Activated gamma-delta T cell treated with anti-CD3 and anti-CD28 coated beads, Interleukin-2, amount 50 U/mL, for 16 hours (primary cell): ENCODE measurements around the gene RINL.
"Not testable (repeated sequence)": the region's sequence is repeated elsewhere in the genome, so short reads cannot be mapped to it uniquely, and the experiment has no call there.

ENCODE experiments used
- DNase-seq: peaks from one replicate; pipeline ENCODE4 v3.0.0-alpha.2; 2020; ENCODE audit warnings: low read depth

Gene RINL

DNA sequence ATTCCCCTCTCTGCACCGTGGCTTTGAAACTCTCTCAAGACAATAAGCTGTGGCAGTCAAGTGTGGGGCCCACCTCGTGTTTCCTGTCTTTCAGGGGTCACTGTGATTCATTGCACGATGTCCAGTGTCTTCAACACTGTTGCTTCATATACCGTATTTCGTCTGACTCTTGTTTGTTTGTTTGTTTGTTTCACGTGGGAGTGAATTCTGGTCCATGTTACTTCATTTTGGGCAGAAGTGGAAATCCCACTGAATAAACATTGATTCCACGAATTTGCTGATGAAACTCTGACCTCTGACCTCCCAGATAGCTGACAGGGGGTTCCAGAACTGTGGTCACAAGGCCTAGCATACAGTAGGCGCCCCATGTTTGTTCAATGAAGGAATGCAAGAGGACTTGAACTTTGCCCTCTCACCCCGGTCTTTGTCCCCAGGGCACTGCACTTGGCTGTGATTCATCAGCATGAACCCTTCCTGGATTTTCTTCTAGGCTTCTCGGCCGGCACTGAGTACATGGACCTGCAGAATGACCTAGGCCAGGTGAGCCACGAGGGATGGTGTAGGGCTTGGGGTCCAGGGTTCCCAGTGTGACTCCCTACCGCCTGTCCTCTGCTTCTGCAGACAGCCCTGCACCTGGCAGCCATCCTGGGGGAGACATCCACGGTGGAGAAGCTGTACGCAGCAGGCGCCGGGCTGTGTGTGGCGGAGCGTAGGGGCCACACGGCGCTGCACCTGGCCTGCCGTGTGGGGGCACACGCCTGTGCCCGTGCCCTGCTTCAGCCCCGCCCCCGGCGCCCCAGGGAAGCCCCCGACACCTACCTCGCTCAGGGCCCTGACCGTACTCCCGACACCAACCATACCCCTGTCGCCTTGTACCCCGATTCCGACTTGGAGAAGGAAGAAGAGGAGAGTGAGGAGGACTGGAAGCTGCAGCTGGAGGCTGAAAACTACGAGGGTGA, 26.8 kb upstream of the RINL start:
- DNase-seq: no peak

- DNase-seq: no peak
Measured at GRCh38 chr19:38901683-38902082, 23.6 kb upstream of the RINL start.

DNA sequence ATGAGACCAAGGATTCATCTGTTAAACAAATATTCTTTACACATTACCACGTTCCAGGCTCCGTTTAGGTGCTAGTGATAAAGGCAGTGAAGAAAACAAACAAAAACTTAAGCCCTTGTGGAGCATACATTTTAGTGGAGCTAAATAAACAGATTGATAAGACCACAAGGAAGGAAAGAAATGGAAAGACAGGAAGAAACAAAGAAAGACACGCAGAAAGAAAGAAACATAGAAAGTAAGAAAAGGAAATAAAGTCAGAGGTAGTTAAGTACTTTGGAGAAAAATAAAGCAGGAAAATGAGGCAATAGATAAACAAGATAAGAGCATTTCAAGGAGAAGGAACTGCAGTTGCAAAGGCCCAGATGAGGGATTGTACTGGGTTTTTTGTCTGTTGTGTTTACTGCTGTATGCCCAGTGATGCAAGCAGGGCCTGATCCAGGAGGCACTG, 22.7 kb upstream of the RINL start:
- DNase-seq: no peak

DNA sequence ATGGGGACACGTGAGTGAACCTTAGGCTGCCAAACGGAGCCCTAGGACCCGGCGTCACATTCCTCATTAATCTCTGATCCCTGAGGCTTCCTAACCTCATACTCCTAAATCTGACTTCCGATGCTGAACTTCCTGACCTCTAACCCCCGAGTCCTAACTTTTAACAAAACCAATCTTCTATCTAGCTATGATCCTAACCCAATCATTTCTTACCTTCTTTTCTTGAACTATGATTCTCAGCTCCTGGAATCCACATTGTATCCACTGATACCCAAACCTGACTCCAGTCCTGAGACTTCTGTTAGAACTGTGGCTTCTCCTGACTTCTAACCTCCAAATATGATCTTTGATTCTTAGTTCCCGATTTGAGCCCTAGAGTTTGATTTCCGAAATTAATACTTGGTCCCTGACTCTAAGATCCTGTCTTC, 22.1 kb upstream of the RINL start:
- no peak for DNase-seq

GRCh38 chr19:38899447-38900201, 21.5 kb upstream of the RINL start, which contains the start of the genes NFKBIB and SIRT2:
NFKBIB (plus strand) TSS chr19:38899969; CDS start chr19:38900033, 64 bp downstream.
SIRT2 (minus strand) TSS chr19:38899618; CDS start chr19:38899521, 97 bp downstream.
- DNase-seq: peak; percentile 98

- DNase-seq: no peak
Measured at GRCh38 chr19:38898788-38899446, 20.8 kb upstream of the RINL start.

DNA sequence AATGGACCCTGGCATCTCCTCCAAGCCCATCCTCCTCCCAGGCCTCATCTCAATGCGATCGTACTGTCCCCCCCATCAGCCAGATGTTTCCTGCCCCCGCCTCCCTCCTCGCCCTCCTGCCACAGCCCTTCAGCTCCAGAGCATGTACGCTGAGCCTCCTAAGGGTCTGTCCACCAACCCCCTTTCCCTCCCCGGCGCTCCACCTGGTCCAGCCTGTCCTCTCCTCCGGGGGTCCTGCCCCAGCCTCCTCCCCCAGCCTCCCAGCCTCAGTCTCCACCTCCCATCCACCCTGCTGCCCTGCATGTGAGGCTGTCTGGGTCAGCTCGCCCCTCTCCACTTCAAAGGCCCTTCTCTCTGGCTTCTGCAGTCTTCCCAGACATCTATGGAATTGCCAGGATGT, 16.9 kb upstream of the RINL start:
- DNase-seq: no peak

DNA sequence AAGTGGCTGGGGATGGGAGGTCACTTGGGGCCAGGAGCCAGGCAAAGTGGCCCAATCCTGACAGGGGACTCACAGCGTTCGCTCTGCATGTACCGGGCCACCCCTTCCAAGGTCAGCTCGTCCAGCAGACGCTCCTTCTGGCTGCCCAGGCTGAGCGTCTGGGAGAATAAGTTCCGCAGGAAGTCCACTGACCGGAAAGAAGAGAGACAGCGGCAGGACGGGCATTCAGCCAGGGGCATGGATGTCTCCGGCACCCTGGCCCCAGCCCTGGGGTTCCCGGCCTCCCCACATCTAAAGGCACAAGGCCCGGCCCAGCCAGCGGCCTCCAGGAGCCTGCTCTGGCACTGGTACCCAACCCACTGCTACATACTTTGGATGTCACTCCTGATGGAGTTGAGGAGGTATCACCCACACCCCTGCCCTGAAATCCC, 15.3 kb upstream of the RINL start:
- DNase-seq: no peak

GRCh38 chr19:38892841-38893240, 14.8 kb upstream of the RINL start:
- DNase-seq: no peak

- no peak for DNase-seq
Measured at GRCh38 chr19:38891771-38892170, 13.7 kb upstream of the RINL start.

GRCh38 chr19:38890686-38891085, 12.6 kb upstream of the RINL start:
- no peak for DNase-seq

- no peak for DNase-seq
Measured at GRCh38 chr19:38889803-38890202, 11.7 kb upstream of the RINL start.

DNA sequence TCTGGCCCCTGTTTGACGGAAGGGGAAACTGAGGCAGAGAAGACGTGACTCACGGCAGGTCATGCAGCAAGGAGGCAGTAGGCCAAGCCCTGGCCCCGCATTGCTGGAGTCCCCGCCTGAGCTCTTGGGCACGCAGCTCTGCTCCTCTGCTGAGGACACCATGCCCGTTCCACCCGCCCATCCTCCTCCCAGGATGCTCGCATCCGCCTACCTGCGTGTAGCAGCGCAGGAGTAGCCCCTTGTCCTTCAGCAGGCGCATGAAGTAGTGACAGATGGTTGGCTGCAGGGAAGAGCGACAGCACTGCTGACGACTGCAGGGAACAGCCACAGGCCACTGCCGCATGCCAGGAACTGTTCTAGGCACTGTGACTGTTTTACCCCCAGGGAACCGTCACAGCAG, 10.8 kb upstream of the RINL start:
- DNase-seq: no peak

DNA sequence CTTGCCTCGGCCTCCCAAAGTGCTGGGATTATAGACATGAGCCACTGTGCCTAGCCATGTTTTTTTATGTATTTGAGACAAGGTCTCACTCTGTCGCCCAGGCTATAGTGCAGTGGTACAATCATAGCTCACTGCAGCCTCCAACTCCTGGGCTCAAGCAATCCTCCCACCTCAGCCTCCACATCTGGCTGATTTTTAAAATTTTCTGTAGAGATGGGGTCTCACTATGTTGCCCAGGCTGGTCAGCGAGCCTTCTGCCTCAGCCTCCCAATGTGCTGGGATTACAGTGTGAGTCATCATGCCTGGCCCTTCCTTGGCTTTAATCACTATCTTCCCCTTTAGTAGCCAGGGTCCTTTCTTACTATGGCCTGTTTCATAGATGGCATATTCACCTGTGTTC, 6.6 kb upstream of the RINL start:
- DNase-seq: not testable (repeated sequence)

DNA sequence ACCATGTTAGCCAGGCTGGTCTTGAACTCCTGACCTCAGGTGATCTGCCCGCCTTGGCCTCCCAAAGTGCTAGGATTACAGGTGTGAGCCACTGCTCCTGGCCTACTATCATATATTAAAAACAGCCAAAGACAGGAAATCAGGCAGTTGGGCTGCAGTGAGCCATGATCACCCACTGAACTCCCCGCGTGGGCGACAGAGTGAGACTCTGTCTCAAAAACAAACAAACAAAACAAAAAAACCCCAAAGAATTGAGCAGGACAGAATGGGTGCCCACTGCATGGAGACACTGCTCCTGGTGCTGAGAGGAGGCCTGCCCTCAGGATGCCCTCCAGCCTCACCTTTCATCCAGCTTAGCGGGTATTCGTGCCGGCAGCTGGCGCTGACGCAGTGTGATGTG, 5.2 kb upstream of the RINL start:
- DNase-seq: no peak

DNA sequence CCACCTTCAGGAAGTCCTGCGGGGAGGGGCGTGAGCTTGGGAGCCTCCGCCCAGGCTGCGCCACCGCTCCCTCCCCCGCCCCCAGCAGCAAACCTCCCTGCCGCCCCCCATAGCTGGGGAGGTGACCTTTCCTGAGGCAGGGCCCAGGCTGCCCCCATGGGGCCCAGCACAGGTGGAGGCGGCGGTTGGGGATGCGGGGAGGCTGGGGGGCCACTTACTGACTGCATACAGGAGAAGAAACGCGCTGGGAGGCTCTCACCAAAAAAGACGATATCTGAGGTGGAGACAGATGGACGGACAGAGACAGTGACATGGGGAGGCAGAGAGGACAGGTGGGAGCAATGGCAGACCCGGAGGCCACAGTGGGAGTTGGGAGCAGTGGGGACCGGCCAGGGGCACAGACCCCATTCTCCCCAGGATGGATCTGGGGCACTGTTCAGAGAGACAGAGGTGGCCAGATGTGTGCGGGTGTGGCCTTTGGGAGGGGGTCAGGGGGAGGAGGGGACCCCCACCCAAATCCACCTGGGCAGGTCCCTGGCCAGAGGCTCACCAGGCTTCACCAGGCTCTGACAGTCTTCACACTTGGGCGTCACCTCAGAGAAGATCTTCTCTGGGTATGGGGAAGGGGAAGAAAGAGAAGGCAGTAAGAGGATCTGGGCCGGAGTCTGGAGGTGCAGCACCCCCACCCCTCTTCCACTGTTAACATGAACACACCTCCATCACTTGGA, 3.0 kb upstream of the RINL start:
- DNase-seq: no peak

- no peak for DNase-seq
Measured at GRCh38 chr19:38880076-38880881, 2.2 kb upstream of the RINL start.

- no peak for DNase-seq
Measured at GRCh38 chr19:38879400-38879751, 1.3 kb upstream of the RINL start.

DNA sequence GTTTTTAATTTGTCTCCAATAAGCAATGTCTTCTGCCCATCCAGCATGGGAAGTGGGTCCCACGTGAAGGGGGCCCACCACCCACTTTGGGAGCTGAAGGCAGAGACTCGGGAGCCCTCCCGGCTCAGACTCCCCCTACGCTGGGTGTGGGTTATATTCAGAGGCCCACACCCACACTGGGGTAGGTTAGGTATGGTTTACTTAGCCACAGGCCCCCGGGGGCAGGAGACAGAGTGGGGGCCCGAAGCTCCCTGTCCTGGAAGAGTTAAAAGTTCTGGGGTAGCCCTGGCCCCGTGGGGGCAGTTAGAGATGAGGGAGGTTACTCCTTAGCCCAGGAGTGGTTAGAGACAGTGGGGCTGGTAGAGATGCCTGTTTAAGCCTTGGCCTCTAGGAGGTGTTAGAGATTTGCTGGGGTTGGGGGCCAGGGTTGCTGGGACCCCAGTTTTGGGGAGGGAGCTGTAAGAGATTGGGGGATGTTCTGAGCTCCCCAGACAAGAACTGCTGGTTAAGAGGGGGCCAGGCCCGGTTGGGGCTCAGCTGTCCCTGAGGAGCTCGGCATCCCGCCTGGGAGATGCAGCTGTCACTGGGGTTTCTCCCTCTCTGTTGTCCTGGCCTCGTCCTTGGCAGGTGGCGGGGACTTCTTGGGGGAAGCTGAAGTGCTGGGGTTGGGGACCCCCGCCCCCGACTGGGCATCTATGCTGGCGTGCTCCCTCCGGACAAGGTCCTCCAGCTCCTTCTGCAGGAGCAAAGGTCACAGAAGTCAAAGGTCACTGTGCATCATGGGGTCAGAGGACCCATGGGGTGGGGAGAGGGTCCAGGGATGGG, 712 bp upstream of the RINL start:
- no peak for DNase-seq
